Suppressor macrophage treated with lipopolysaccharide for 1 hour (primary cell): ENCODE results near the gene FOXO6.
A peak's percentile ranks its signal among the peaks of the same experiment; 100 is the strongest.

Source experiments
- DNase-seq, 3 donors: peaks; one replicate each; pipeline ENCODE4 v3.0.0-alpha.2; 2020 to 2022

Gene FOXO6

GRCh38 chr1:41411229-41411628 is 50.0 kb downstream of the FOXO6 start:
- DNase-seq, result no peak

DNA sequence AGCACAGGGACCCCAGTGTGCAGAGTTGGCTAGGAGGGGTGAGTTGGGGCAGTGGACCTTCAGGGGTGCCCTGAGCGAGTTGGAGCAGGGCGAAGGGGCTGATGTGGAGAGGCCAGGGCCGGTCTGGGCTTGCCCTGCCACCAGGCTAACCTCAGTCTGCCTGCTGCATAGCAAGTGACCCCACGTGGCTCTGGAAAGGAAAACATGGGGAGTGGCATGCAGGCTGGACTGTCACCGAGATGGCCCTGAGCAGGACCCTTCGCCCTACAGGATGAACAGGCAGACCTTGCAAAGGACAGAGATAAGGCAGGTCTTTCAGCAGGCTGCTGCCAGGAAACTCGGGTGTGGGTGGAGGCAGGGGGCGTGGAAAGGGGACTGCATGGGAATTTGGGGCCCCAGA is 51.5 kb downstream of the FOXO6 start:
- no peak for DNase-seq

DNA sequence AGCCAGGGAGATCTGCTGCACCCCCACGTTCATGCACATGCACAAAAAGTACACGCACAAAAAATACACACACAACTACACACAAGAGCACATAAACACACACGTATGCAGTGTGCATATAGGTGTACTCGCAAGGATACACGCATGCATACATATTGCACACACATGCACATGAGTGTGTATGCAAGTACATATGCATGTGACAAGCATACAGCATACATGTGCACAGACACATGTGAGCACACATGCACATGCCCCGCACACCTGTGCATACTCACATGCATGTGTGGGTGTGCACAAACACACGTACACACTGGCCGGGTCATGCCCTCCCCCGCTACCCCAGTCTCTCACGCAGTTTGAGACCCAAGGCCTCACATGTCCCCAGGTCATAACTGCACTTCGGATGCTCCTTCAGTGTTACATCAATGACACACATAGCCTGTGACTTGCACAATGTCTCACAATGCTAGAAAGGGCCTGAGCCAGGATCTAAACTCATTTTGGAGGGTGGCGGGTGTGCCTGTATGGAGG is 52.6 kb downstream of the FOXO6 start:
- DNase-seq, result no peak

GRCh38 chr1:41414296-41414695 is 53.1 kb downstream of the FOXO6 start:
- no peak for DNase-seq

GRCh38 chr1:41414716-41415306 is 53.6 kb downstream of the FOXO6 start:
- DNase-seq, result no peak

DNA sequence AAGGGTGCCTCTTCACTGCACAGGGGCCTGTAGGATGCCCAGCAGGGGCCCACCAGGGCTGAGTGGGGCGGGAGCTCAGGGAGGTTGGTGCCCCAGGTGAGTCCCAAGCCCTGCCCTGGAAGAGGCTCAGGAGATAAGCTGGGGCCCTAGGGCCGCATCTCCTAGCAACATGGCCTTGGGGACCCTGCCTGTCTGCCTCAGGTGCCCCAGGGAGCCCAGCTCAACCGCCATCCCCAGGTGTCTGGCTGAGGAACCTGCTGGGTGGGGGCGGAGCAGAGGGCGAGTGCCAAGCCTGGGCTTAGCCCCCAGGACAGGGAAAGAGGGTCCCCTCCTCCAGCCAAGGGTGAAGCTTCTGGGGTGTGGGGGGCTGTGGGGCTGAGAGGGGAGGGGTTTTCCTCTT is 54.8 kb downstream of the FOXO6 start:
- no peak for DNase-seq

DNA sequence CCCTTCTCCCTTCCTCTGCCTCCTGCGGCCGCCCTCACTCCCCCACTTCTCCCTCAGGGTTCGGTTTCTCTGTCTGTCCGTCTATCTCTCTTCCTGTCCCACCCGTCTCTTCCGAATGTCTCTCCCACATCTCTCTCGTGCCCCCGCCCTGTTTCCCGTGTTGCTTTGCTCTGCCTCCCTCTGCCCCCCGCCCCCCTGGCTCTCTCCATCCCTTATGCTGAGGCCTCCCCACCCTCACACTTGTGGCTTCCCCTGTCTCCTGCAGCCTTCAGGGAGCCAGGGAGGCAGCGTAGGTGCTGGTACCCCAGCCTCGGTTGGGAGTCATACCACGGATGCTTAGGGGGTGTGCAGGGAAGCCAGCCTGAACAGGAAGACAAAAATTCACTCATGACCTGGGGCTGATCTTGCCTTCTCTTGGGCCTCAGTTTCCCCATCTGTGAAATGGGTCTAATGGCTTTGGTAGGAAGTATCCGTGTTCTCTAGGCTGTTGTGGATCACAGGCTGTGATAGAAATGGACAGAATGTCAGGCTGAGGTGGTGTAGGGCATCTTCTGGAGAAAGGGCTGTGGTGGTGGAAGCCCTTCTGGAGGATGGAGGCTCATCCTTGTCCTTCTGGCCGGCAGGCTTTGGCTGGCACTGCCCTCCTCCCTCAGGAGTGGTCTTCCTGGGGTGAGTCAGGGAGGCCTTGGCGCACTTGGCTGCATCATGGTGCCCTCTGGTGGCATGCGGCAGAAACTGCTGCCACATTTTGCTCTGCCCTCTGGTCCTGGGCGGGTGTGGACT is 55.5 kb downstream of the FOXO6 start:
- peak; percentile 74 to 84 (median 82) for DNase-seq

- DNase-seq, result no peak
These were observed 56.1 kb downstream of the FOXO6 start for GRCh38 chr1:41417335-41417682.

- peak in 1 of 3 donors; percentile 36 for DNase-seq
These were observed 56.5 kb downstream of the FOXO6 start for GRCh38 chr1:41417746-41418145.

GRCh38 chr1:41418857-41419583 is 57.8 kb downstream of the FOXO6 start:
- DNase-seq, result peak; percentile 34 to 54 (median 44)

GRCh38 chr1:41419584-41420295 is 58.5 kb downstream of the FOXO6 start:
- no peak for DNase-seq

GRCh38 chr1:41420351-41420750 is 59.1 kb downstream of the FOXO6 start:
- DNase-seq, result no peak

DNA sequence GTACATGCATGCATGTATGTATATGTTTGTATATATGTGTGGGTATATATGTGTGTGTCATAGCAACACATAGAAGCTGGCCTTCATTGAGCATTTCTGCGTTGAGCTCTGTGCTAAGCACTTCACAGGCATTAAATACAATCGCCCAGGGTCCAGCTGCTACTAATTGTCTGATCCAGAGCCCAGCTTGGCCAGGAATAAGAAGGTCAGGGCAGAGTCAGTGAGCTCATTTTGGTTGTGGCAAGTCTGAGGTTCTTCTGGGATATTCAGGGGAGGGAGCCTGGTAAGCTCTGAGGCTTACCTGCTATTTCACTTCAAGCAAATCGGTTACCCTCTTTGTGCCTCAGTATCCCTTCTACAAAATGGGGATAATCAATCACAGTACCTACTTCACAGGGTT is 59.6 kb downstream of the FOXO6 start:
- no peak for DNase-seq

DNA sequence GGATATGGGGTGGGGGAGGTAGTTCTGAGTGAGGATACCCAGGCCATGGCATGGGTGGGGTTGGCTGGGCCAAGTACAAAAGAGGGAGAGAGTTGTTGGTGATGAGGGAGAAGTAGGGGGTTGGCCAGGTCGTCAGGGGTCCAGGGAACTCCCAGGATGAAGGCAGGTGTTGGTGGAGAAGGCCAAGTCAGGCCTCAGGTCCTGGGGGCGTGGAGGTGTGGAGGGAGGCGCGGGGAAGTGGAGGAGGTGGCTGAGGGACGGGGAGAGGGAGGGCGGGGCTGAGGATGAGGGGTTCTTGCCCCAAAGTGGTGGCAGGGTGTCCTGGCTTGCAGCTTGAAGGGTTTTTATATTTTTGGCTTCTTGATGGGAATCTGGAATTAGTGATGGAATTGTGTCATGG is 61.1 kb downstream of the FOXO6 start:
- DNase-seq, result no peak

DNA sequence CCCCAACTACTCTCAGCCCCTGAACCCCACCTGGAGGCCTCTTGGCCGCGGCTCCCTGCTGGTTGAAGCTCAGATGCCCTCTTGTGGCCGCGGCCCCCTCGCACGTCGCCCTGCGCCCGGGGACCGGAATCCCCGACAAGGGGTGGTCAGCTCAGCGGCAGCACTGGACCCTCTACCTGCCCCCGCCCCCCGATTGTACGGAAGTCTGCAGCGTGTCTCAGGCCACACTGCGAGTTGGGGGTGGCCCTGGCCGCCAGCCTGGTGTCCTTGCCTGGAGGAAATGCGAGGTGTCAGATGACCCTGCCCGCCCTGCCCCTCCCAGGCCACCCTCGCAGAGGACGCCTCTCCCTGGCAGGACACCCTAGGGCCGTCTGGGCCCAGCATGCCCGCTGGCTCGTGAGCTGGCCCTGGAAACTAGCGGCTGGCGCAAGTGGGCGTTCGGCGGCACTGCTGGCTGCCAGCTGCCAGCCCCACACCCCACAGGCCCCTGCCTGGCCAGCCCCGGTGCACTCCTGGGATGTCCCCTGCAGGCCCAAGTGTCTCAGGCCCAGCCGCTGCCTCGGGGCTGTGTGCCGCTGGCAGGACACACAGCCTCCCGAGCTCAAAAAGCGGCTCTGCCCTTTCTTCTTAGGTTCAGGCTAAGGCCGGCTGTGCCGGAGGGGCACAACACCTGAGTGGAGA is 62.4 kb downstream of the FOXO6 start:
- DNase-seq, result peak in 1 of 3 donors; percentile 37

DNA sequence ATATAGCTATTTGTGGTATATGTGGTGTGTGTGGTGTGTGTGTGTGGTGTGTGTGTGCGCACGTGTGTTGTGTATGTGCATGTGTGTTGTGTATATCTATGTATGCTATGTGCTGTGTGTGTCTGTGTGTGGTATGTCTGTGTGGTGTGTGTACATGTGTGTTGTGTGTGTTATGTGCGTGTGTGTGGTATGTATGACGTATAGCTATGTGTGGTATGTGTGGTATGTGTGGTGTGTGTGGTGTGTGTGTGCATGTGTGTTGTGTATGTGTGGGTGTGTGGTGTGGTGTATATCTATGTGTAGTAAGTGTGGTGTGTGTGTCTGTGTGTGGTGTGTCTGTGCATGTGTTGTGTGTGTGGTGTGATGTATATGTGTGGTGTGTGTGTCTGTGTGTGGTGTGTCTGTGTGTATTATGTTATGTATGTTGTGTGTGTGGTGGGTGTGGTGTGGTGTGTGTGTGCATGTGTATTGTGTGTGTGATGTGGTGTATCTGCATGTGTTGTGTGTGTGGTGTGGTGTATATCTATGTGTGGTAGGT is 63.4 kb downstream of the FOXO6 start:
- DNase-seq, result no peak

DNA sequence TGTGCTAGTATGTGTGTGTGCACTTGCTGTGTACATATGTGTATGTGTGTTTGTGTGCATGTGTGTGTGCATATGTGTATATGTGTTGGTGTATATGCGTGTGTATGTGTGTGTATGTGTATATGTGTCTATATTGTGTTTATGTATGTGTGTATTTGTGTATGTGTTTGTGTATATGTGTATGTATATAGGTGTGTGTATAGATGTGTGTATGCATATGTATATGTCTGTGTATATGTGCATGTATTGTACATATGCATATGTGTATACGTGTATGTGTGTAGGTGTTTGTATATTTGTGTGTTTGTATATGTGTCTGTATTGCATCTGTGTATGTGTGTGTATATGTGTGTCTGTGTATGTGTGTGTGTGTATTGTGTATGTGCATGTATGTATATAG is 64.1 kb downstream of the FOXO6 start:
- no peak for DNase-seq

DNA sequence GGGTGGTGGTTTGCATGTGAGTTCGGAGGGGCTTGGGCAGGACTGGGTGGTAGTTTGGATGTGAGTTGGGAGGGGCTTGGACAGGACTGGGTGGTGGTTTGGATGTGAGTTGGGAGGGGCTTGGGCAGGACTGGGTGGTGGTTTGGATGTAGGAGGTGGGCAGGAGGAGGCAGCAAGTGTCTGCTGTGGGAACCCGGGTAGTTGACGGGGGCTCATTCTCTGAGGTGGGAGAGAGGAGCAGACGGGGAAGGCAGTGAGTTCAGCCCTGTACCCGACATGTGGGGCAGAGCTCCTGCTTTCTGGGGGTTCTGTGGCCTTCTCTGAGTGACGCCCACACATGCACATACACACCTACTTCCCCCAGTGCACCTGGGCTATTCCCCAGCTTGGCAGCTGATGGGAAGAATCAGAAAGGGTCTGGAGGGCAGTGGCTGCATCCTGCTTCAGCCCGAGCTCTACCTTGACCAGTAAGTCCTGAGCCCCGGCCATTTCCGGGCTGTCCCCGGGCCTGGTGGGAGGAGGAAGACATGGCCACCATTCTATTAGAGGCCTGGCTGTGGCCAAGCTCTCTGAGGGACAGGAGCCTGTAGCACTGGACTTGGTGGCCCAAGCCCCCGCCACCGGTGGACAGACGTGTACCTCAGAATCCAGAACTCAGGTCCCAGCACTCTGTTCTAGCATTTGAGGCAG is 65.1 kb downstream of the FOXO6 start:
- no peak for DNase-seq

DNA sequence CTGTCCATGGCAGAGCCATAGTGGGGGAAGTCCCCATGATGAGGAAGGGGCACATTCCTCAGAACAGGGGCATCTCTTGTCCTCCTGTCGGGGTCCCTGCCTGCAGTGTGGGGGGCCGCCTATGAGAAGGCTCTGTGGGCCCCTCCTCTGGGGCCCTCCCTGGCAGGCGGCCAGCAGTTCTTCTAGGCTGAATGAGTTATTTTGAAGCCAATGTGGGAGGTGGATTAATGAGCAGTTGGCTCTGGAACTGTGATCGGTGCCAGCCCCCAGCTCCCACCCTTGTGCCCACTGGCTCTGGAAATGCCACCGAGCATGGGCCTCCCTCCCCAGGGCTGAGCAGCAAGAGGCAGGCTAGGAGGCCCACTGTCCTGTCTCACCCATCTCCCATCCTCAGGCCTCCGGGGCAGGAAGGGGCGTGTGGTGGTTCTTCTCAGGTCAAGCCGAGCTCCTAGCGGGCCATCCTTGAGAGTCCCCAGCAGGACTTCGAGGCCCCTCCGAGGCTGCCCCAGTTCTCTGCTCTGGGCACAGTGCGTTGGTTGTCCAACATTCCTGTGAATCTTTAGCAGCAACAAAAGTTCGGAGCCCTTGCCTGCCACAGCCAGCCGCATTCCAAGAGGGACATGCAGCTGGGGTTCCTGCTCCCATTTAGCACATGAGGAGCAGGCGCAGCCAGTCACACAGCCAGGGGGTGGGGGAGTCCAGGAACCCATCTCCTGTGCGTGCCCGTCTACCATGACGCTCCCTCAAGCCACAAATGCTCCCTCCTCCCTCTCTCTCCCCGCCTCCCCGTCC is 66.1 kb downstream of the FOXO6 start:
- no peak for DNase-seq

DNA sequence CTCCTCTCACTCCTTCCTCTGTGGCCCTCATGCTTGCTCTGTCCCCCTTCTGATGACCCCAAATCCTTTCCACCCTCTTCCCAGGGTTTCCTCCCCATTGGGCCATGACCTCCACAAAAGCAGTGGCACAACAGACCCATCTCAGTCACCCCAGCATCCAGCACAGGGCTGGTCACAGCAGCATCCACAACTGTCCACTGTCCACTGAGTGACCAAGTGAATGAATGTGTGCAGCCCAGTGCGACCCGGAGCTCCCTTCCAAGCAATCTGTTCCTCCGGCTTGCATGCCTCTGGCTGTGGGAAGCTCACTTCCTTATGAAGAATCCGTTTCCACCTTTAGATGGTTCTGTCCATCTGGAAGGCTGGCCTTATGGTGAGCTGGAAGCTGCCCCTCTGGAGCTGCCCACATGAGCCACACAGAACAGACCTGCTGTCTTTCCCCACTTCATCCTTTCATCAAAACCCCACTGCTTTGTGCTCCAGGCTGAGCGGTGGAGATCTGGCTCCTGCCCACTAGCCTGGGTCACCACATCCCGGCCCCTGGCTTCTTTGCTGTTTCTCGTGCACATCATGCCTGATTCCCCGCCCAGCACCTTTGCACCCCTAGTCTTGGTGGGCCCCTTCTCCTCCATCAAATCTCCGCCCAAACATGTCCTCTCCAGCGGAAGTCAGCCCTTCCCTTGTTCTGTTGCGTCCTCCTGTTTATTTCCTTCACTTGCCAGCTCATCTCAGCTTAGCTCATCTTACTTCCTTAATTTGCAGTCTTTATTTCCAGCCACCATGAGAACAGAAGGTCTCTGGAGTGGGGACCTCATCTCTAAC is 66.9 kb downstream of the FOXO6 start:
- DNase-seq, result peak; percentile 52 to 68 (median 65)
